T-cell (primary cell): ENCODE results near the gene TCTA. TPM values are rescaled to one million over a fixed set of nuclear protein-coding genes. Genes with fewer than 3 reads are reported as not detected.
"Not testable (repeated sequence)": the region's sequence is repeated elsewhere in the genome, so short reads cannot be mapped to it uniquely, and the experiment has no call there.

ENCODE experiments used
- ATAC-seq, 4 experiments: fragments of 200-7000 bp in 3 of 4; fragments of 150-1000 bp in 1 of 4; cut with Tn5 transposase; replicated peaks in 1 of 4; 1 replicate in 3 of 4; 2 replicates in 1 of 4; pipeline ENCODE4 v1.10.0; 2021; ENCODE audit warnings: moderate library complexity in 3 of 4, mild to moderate bottlenecking in 2 of 4, moderate number of reproducible peaks in 1 of 4
- CTCF ChIA-PET, 2 donors: fragments of 300-600 bp; sonication (Branson Sonifier 250); formaldehyde crosslinking; loops; one replicate each; lab custom pipeline; 2022; ENCODE audit warnings: antibody characterized with exemption in 2 of 2; lab: Charles Lee
- POLR2A ChIA-PET, 2 donors: fragments of 300-600 bp; sonication (Branson Sonifier 250); formaldehyde crosslinking; loops; one replicate each; lab custom pipeline; 2022; ENCODE audit warnings: antibody characterized with exemption in 2 of 2; lab: Charles Lee
- DNase-seq, 35 experiments: peaks; one replicate each; pipeline versions ENCODE4 v3.0.0 to v3.0.0-alpha.2; 2013 to 2023
- H3K27ac ChIP-seq: one replicate; pipeline ENCODE4 v1.5.1; 2013; ENCODE audit warnings: low read length
- H3K27me3 ChIP-seq, 2 experiments: replicated peaks in 1 of 2; 1 replicate in 1 of 2; 2 replicates in 1 of 2; pipeline versions ENCODE4 v1.6.1 to v1.7.0; 2013; ENCODE audit warnings: low read length in 1 of 2, mixed read lengths in 1 of 2; ENCODE audit not compliant: control insufficient read depth in 2 of 2, insufficient read depth in 2 of 2; ENCODE audit errors: extremely low read depth in 1 of 2
- H3K36me3 ChIP-seq, 2 donors: 1 replicate in 1 of 2; 2 replicates in 1 of 2; pipeline versions ENCODE4 v1.6.1 to v1.7.0; 2013; ENCODE audit warnings: low read length in 1 of 2; ENCODE audit not compliant: control insufficient read depth in 2 of 2, insufficient read depth in 1 of 2; ENCODE audit errors: extremely low read depth in 1 of 2
- H3K4me1 ChIP-seq, 2 experiments: 1 replicate in 1 of 2; 2 replicates in 1 of 2; pipeline versions ENCODE4 v1.6.1 to v1.7.0; 2013; ENCODE audit warnings: low read length in 2 of 2, mixed read lengths in 1 of 2; ENCODE audit not compliant: insufficient read depth in 2 of 2, control insufficient read depth in 1 of 2; ENCODE audit errors: extremely low read depth in 1 of 2
- H3K4me3 ChIP-seq, 2 donors: 1 replicate in 1 of 2; 2 replicates in 1 of 2; pipeline versions ENCODE4 v1.5.1 to v1.7.0; 2013; ENCODE audit warnings: mild to moderate bottlenecking in 2 of 2, low read length in 1 of 2, moderate library complexity in 1 of 2; ENCODE audit not compliant: control insufficient read depth in 1 of 2; ENCODE audit errors: extremely low read depth in 1 of 2
- H3K9me3 ChIP-seq: 2 replicates; pipeline ENCODE4 v1.7.0; 2013
- H3K27ac Mint-ChIP-seq, 2 donors: one replicate each; pipeline ENCODE4 v1.8.0; 2020 to 2021; ENCODE audit warnings: mild to moderate bottlenecking in 2 of 2, mixed read lengths in 2 of 2
- H3K27me3 Mint-ChIP-seq, 2 donors: one replicate each; pipeline ENCODE4 v1.8.0; 2021 to 2022; ENCODE audit warnings: mixed read lengths in 2 of 2
- H3K36me3 Mint-ChIP-seq: one replicate; pipeline ENCODE4 v1.8.0; 2021; ENCODE audit warnings: mixed read lengths
- H3K4me1 Mint-ChIP-seq, 3 donors: one replicate each; pipeline ENCODE4 v1.8.0; 2020 to 2022; ENCODE audit warnings: mixed read lengths in 3 of 3, mild to moderate bottlenecking in 1 of 3
- H3K4me3 Mint-ChIP-seq, 3 donors: one replicate each; pipeline ENCODE4 v1.8.0; 2020 to 2022; ENCODE audit warnings: mild to moderate bottlenecking in 3 of 3, mixed read lengths in 3 of 3, moderate library complexity in 3 of 3
- H3K9me3 Mint-ChIP-seq, 3 donors: one replicate each; pipeline ENCODE4 v1.8.0; 2020 to 2022; ENCODE audit warnings: mixed read lengths in 3 of 3
- WGBS: methylation state at CpG from one replicate; pipeline ENCODE4 v1.1.5; 2013; ENCODE audit warnings: missing lambda C conversion rate; ENCODE audit not compliant: insufficient coverage; 5-methylcytosine and 5-hydroxymethylcytosine counted together
- total RNA-seq, 35 experiments: library from RNA in 6 of 35; stranded (reverse) in 6 of 35; fragments of 120-200 nt in 1 of 35; gene quantifications; one replicate each; pipeline versions ENCODE4 v1.2.1 to v1.2.4 and lab custom pipeline; 2013 to 2026

The TCTA gene
- total RNA-seq, 5 donors from 2014 or later (not counting 1 experiment from before 2014, with no cell fraction given): 22.8 to 38.2 (median 34.3) TPM

GRCh38 chr3:49389297-49389696, 22.9 kb upstream of the TCTA start:
- H3K9me3 Mint-ChIP-seq: no peaks in the 10 kb centered on the region
- POLR2A ChIA-PET: interaction anchor here in 1 of 2 donors (0.5 to 0.7 kb wide), 2 partner anchors 10 to 22 kb away, joined by 4 to 6 read pairs; partner anchors contain the start of gene RHOA
- no peak overlapping the region for H3K27ac Mint-ChIP-seq
- H3K4me3 Mint-ChIP-seq: no peak overlapping the region
- DNase-seq (no peak), ATAC-seq (no peak)
- peaks cover 55 to 74% (median 66%) of the 10 kb centered on the region in 3 donors for H3K4me1 Mint-ChIP-seq
- no peaks in the 10 kb centered on the region for H3K9me3 ChIP-seq
- 60% methylated on average over 1 of the region's 6 CpGs for WGBS
- no peaks in the 10 kb centered on the region for H3K27me3 Mint-ChIP-seq
- H3K4me3 ChIP-seq: no peak overlapping the region
- peaks cover 0 to 11% of the 10 kb centered on the region in 2 donors for H3K36me3 ChIP-seq
- CTCF ChIA-PET: interaction anchor here (0.6 to 1.2 kb wide), 3 partner anchors 16 to 563 kb away, joined by 3 to 5 read pairs (median 3); no protein-coding TSS in a partner anchor
- H3K27me3 ChIP-seq: no peaks in the 10 kb centered on the region
- no peak overlapping the region for H3K27ac ChIP-seq
- H3K4me1 ChIP-seq: peaks cover 4 to 69% of the 10 kb centered on the region in 2 experiments
- peaks cover 9% of the 10 kb centered on the region for H3K36me3 Mint-ChIP-seq

DNA sequence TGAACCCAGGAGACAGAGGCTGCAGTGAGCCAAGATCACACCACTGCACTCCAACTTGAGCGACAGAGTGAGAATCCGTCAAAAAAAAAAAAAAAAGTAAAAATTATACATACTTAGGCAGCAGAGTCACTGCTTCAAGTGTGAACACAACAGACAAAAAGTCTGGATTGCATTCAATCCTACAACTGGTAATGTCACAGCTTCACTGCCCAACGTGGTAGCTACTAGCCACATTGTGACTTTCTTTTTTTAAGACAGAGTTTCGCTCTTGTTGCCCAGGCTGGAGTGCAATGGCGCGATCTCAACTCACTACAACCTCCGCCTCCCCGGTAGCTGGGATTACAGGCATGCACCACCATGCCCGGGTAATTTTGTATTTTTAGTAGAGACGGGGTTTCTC, 20.9 kb upstream of the TCTA start:
- not testable (repeated sequence) for H3K27ac ChIP-seq, H3K27me3 Mint-ChIP-seq, DNase-seq, H3K27me3 ChIP-seq, H3K4me3 ChIP-seq, H3K9me3 Mint-ChIP-seq, H3K27ac Mint-ChIP-seq, H3K9me3 ChIP-seq, H3K4me3 Mint-ChIP-seq, ATAC-seq
- H3K36me3 Mint-ChIP-seq: peaks cover 20% of the 10 kb centered on the region
- peaks cover 60 to 73% (median 68%) of the 10 kb centered on the region in 3 donors for H3K4me1 Mint-ChIP-seq
- POLR2A ChIA-PET: interaction anchor here in 1 of 2 donors (0.7 kb wide), 1 partner anchor 298 kb away, joined by 3 read pairs; no protein-coding TSS in a partner anchor
- WGBS: no CpG with 5 or more reads among the region's 10 CpGs
- CTCF ChIA-PET: interaction anchor here in 1 of 2 donors (0.7 kb wide), 1 partner anchor 221 kb away, joined by 3 read pairs; no protein-coding TSS in a partner anchor
- Histone ChIP-seq H3K36me3 (peaks cover 1 to 18% of the 10 kb centered on the region in 2 donors), H3K4me1 (peaks cover 2 to 77% of the 10 kb centered on the region in 2 experiments)

GRCh38 chr3:49397470-49397869, 14.8 kb upstream of the TCTA start:
- Mint-ChIP-seq H3K27me3 (no peaks in the 10 kb centered on the region), H3K27ac (peak overlapping the region; percentile 4 to 7), H3K4me3 (no peak overlapping the region), H3K36me3 (peaks cover 29% of the 10 kb centered on the region), H3K9me3 (no peaks in the 10 kb centered on the region), H3K4me1 (peaks cover 76 to 79% (median 79%) of the 10 kb centered on the region in 3 donors)
- H3K27me3 ChIP-seq: no peaks in the 10 kb centered on the region
- peaks cover 3 to 65% of the 10 kb centered on the region in 2 experiments for H3K4me1 ChIP-seq
- no peak overlapping the region for H3K4me3 ChIP-seq
- DNase-seq: peak in 1 of 35 experiments; percentile 36
- ATAC-seq: peak in 2 of 4 experiments; percentile 38 to 53
- CTCF ChIA-PET: interaction anchor here in 1 of 2 donors (0.6 kb wide), 1 partner anchor 57 kb away, joined by 3 read pairs; the partner anchor contains the start of gene USP4
- no peaks in the 10 kb centered on the region for H3K9me3 ChIP-seq
- POLR2A ChIA-PET: no interaction called here
- WGBS: 86% methylated on average over 3 of the region's 4 CpGs
- no peak overlapping the region for H3K27ac ChIP-seq
- peaks cover 6 to 21% of the 10 kb centered on the region in 2 donors for H3K36me3 ChIP-seq

GRCh38 chr3:49399461-49399860, 12.8 kb upstream of the TCTA start:
- no peak overlapping the region for H3K27ac Mint-ChIP-seq
- DNase-seq (no peak), ATAC-seq (peak in 1 of 4 experiments; percentile 28)
- ChIA-PET CTCF (interaction anchor here in 1 of 2 donors (0.8 kb wide), 1 partner anchor 59 kb away, joined by 7 read pairs; the partner anchor contains the start of gene USP4), POLR2A (interaction anchor here in 1 of 2 donors (0.6 to 0.7 kb wide), 2 partner anchors 10 to 249 kb away, joined by 3 to 6 read pairs; no protein-coding TSS in a partner anchor)
- no peak overlapping the region for H3K4me3 Mint-ChIP-seq
- H3K9me3 Mint-ChIP-seq: no peaks in the 10 kb centered on the region
- H3K4me3 ChIP-seq: no peak overlapping the region
- H3K36me3 Mint-ChIP-seq: peaks cover 31% of the 10 kb centered on the region
- H3K27me3 Mint-ChIP-seq: no peaks in the 10 kb centered on the region
- H3K27ac ChIP-seq: no peak overlapping the region
- peaks cover 3 to 58% of the 10 kb centered on the region in 2 experiments for H3K4me1 ChIP-seq
- H3K4me1 Mint-ChIP-seq: peaks cover 67 to 71% (median 71%) of the 10 kb centered on the region in 3 donors
- peaks cover 6 to 25% of the 10 kb centered on the region in 2 donors for H3K36me3 ChIP-seq
- no peaks in the 10 kb centered on the region for H3K27me3 ChIP-seq
- WGBS: no CpG with 5 or more reads among the region's 3 CpGs
- no peaks in the 10 kb centered on the region for H3K9me3 ChIP-seq

DNA sequence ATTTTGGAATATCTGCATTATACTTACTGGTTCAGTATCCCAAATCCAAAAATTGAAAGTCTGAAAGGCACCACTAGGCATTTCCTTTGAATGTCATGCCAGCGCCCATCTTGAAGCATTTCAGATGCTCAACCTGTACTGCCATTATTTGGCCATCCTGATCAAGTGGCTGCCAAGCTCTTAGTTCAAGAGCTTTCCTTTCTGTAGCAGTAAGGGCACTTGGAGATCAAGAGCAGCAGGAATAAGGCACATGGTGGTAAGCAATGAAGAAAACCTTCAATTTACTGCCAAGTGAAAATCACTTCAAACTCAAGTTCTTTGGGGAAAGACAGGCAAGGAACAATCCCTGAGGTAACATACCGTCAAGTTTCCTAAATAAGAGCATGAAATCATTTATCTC, 10.5 kb upstream of the TCTA start:
- H3K27me3 Mint-ChIP-seq: no peaks in the 10 kb centered on the region
- H3K4me3 Mint-ChIP-seq: no peak overlapping the region
- peaks cover under 1 to 18% of the 10 kb centered on the region in 2 donors for H3K36me3 ChIP-seq
- H3K36me3 Mint-ChIP-seq: peaks cover 21% of the 10 kb centered on the region
- H3K4me3 ChIP-seq: no peak overlapping the region
- ChIA-PET POLR2A (interaction anchor here in 1 of 2 donors (1.0 kb wide), 1 partner anchor 61 kb away, joined by 5 read pairs; no protein-coding TSS in a partner anchor), CTCF (interaction anchor here (0.6 to 1.8 kb wide), 3 partner anchors 14 to 147 kb away, joined by 3 to 5 read pairs (median 4); no protein-coding TSS in a partner anchor)
- no peaks in the 10 kb centered on the region for H3K27me3 ChIP-seq
- H3K27ac Mint-ChIP-seq: peak overlapping the region in 1 of 2 donors; percentile 41
- H3K9me3 Mint-ChIP-seq: no peaks in the 10 kb centered on the region
- no peaks in the 10 kb centered on the region for H3K9me3 ChIP-seq
- H3K27ac ChIP-seq: no peak overlapping the region
- ATAC-seq (no peak), DNase-seq (no peak)
- WGBS: 100% methylated on average over 1 of the region's 2 CpGs
- H3K4me1 ChIP-seq: peaks cover 1 to 51% of the 10 kb centered on the region in 2 experiments
- peaks cover 67 to 68% (median 67%) of the 10 kb centered on the region in 3 donors for H3K4me1 Mint-ChIP-seq

DNA sequence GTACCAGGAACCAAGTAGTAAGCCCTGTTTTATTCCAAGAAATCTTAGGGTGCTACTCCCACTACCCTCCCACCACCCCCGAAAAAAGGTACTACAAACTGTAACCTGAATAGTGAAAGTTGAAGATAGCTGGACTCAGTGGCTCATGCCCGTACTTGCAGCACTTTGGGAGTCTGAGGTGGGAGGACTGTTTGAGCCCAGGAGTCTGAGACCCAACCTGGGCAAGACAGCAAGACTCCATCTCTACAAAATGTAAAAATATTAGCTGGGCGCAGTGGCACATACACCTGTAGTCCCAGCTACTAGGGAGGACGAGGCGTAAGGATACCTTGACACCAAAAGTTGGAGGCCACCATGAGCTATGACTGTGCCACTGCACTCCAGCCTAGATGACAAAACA, 8.3 kb upstream of the TCTA start:
- DNase-seq (no peak), ATAC-seq (no peak)
- no peaks in the 10 kb centered on the region for H3K9me3 ChIP-seq
- CTCF ChIA-PET: interaction anchor here in 1 of 2 donors (0.6 kb wide), 1 partner anchor 53 kb away, joined by 4 read pairs; no protein-coding TSS in a partner anchor
- H3K4me1 ChIP-seq: peaks cover 0 to 51% of the 10 kb centered on the region in 2 experiments
- Mint-ChIP-seq H3K4me1 (peaks cover 69 to 71% (median 71%) of the 10 kb centered on the region in 3 donors), H3K36me3 (peaks cover 17% of the 10 kb centered on the region), H3K27ac (no peak overlapping the region), H3K4me3 (no peak overlapping the region), H3K27me3 (no peaks in the 10 kb centered on the region), H3K9me3 (no peaks in the 10 kb centered on the region)
- no peak overlapping the region for H3K4me3 ChIP-seq
- WGBS: 90% methylated on average over 3 of the region's 5 CpGs
- no peaks in the 10 kb centered on the region for H3K27me3 ChIP-seq
- peaks cover 0 to 12% of the 10 kb centered on the region in 2 donors for H3K36me3 ChIP-seq
- POLR2A ChIA-PET: interaction anchor here in 1 of 2 donors (0.6 kb wide), 2 partner anchors 374 to 1808 kb away, joined by 6 to 7 read pairs; no protein-coding TSS in a partner anchor
- no peak overlapping the region for H3K27ac ChIP-seq
